HG03432 (cell line): Measurements from ENCODE around the gene DLGAP1.

ENCODE experiments used
- ATAC-seq: cut with Tn5 transposase; IDR thresholded peaks from one replicate; pipeline ENCODE4 v1.9.1; 2021; ENCODE audit warnings: mild to moderate bottlenecking, moderate library complexity; ENCODE audit not compliant: unreplicated experiment

The DLGAP1 gene

DNA sequence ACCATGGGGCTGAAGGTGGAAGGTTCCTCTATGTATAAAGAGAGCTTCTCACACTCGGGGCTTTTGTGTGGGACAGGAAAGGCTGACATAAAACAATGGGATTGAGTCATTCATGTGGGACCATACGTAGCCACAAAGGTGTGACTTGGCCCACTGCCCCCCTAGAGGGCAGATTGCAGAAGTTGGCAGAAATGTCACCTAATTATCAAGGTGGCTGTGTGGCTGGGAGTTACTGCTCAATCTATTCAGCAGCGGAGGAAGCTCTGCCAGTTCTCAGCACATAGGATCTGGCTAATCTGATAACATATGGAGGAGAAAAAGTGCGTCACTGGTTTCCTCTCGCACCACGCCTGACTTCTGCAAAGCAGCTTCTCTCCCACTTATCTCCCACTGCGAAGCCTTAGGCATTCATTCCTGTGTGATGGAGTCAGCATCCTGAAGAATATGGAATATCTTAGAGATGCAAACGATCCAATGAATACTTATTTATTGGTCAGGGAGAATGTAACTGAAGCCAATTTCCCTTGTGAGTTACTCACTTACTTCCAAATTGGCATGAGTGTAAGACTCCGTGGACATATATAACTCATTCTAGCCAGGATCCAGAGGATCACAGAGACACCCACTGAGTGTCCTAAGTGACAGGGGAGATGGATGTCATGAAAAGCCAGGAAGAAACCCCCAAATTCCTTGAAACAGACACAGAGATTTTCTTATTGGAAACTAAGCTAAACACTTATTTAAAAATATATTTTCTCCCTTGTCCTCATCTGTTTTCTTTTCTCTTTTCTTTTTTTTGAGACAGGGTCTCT, 660.4 kb downstream of the DLGAP1 start:
- no peak for ATAC-seq

DNA sequence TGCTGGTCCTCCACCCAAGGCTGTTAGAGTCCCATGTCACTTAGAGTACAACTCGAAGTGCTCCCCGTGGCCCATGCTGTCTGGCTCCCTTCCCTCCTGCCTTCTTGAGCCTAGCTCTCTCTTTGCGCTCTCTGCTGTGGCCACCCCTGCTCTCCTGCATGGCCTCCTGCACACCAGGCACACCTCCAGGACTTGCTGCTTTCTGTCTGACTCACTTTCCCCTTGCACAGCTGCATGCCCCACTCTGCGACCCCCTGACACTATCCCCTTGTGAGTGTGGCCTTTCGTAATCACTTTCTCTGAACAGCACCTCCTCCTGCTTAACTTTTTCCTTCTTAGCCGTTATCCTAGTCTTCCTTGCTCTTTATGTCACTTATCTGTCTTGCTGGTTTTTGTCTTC, 661.6 kb downstream of the DLGAP1 start:
- ATAC-seq: no peak

DNA sequence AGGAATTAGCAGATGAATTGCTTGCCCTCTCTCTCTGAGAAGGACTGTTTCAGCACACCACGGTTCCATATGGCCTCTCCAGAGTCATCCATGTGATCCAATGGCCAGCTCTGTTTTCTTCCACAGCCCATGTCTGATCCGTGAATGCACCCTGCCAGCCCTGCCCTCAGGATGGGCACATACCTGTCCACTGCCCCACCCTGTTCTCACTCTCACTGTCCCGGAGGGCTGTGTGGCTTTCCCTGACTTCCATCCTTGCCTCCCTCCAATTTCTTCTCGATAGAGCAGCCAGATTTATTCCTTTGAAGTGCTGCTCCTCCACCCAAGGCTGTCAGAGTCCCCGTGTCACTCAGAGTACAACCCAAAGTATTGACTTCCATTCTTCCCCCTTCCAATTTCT, 662.0 kb downstream of the DLGAP1 start:
- ATAC-seq: no peak

DNA sequence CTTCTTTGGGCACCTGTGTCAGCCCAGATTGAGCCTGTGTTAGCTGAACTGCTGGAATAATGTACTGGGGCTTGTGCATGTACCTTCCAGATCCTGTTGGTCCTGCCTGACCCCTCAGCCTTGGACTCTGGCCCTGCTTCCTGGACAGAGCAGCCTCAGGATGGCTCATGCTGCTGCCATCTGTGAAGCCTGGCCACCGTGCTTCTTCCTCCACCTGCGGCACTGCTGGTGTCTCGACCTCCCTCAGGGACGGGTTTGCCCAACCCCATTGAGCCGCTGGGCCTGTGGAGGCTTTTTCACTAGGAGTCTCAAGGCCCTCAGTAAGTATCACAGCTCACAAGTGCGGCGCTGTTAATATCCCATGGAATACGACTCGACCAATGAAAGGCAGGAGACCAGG, 662.4 kb downstream of the DLGAP1 start:
- ATAC-seq: no peak

DNA sequence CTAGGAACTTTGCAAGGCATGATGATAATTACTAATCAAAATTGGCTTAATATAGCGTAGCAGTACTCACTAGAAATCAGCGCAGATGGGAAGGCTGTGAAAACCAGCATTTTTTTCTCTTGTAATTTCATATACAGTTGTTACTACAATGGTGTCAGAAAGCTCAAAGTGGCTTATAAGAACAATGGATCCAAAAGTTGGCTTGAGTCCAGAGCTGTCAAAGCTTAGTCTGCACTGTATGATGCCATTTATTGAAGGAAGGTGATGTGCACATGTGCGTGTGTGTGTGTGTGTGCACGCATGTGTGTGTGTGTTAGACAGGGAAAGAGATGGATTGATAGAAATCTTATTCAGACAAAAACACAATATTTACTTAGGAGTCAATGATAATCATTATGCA, 663.9 kb downstream of the DLGAP1 start:
- no peak for ATAC-seq

DNA sequence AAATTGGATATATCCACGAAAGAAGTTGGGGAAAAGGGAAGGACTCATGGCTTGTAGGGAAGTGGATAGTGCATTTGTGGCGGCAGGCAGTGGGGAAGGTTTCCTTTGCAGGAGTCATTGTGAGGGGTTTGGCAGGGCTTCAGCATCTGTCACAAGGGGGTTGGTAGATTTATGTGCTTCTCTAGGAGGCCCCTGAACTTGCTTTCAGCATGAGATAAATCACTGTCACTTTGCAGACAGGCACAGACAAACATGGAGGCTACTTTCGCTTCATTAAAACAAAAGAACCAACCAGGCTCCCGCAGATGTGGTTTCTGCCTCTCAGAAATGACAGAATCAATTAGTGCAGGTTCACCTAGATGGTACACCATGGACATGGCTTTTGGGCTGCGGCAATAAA, 664.4 kb downstream of the DLGAP1 start:
- no peak for ATAC-seq

DNA sequence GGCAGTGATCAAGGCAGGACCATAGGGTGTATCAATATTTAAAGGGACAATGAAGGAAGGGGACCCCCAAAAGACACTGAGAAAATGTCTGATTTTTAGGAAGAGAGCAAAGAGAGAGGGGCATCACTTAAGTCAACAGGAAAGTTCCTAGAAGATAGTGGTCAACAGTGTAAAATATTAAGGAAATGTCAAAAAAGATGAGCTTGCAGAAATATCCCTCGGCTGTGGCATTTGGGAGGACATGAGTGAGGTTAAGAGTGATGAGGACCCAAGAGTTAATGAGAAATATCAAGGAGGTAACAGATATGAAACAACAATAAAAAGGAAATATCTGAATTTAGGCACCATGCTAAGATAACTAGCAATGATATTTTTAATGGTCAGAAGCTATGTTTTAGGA, 665.6 kb downstream of the DLGAP1 start:
- no peak for ATAC-seq

DNA sequence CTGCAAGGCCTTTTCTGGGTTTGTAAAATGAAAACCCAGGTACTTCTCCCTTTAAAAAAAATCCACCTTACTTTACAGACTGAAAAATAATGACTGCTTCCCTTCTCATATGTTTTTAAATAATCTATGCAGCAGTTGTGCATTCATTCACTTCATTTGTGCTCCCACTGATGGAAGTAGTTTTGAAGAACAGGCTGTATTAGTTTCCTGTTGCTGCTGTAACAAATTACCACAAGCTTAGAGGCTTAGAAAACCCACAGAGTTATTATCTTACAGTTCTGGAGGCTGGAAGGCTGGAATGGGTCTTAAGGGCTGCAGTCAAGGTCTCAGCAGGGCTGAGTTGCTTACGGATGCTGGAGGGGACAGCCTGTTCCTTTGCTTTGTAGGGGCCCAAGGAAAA, 670.2 kb downstream of the DLGAP1 start:
- ATAC-seq: no peak

DNA sequence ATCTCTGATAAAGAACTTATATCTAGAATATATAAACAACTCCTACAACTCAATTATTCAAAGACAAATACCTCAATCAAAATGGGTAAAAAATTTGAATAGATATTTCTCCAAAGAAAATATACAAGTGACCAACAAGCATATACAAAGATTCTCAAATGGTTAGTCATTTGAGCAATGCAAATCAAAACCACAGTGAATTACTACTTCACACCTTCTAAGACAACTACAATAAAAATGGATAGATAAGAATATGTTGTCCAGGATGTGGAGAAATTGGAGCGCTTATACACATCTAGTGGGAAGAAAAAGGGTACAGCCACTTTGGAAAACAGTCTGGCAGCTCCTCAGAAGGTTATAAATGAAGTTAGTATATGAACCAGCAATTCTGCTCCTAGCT, 672.2 kb downstream of the DLGAP1 start:
- no peak for ATAC-seq

DNA sequence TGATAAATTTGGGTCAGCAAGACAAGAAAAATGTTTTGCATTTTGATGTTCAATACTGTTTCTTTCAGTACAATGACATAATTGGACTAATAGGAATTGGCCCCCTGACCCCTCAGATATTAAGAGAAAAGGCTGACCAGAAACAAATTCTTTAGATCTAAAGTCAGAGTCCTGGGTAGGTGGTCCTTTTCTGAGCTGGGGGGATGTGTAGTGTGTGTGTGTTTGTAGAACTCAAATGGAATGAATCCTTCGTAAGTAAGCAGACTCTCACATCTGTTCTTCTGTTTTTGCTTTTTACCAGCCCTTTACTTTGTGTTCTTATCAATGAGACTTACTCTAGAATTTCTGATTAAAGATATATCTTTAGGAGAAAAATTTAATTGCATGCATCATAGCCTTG, 677.4 kb downstream of the DLGAP1 start:
- ATAC-seq: no peak

DNA sequence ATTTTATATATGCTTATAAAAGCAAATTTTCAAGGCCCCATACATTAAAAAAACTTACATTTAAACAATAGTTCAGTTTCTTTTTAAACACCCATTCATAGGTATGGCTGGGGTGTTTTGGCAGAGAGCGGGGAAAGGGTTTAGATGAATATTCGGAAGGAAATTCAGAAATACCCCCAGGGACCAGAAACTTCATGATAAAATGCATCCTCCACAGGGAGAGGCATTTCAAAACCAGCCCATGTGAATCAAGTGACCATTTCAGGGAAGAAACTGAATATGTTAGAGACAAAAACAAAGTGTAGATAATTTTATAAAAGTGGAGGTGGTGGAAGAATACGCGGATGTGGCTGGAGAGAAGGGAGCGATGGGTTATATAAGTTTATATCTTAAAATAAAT, 678.0 kb downstream of the DLGAP1 start:
- ATAC-seq: no peak

DNA sequence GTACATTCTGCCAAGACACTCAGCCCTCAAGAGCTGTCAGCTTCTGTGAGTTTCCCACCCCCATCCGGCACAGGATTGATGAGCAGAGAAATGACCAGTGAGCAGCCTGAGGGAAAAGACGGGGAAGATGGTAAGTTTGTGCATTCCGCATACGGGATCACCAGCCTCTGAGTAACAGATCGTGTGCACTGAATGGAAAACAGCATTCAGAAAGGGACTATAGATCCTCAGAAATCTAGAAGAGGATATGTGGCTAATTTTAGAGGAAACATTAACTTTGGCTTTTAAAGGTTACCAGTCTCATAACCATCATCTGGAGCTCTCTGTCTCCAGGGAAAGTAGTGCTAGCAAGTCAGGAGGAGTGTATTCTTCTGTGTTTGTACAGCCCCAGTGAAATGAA, 679.1 kb downstream of the DLGAP1 start:
- no peak for ATAC-seq

DNA sequence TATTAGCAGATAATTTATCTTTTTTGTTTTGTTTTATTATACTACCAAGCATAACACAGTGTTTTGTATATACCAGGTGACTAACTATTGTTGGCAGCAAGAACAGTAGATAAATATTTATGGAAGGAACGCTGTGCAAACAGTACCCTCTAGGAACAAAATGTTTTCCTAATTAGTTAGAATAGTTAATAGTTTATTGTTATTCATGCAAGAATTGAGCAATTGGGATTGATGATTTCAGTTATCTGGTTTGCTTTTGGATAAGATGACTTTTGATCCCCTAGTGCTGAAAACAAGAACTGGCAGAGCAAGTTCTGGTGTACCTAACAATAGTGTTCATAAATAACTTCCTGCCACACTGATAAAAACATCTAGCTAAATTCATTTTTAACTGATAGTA, 681.8 kb downstream of the DLGAP1 start:
- no peak for ATAC-seq

DNA sequence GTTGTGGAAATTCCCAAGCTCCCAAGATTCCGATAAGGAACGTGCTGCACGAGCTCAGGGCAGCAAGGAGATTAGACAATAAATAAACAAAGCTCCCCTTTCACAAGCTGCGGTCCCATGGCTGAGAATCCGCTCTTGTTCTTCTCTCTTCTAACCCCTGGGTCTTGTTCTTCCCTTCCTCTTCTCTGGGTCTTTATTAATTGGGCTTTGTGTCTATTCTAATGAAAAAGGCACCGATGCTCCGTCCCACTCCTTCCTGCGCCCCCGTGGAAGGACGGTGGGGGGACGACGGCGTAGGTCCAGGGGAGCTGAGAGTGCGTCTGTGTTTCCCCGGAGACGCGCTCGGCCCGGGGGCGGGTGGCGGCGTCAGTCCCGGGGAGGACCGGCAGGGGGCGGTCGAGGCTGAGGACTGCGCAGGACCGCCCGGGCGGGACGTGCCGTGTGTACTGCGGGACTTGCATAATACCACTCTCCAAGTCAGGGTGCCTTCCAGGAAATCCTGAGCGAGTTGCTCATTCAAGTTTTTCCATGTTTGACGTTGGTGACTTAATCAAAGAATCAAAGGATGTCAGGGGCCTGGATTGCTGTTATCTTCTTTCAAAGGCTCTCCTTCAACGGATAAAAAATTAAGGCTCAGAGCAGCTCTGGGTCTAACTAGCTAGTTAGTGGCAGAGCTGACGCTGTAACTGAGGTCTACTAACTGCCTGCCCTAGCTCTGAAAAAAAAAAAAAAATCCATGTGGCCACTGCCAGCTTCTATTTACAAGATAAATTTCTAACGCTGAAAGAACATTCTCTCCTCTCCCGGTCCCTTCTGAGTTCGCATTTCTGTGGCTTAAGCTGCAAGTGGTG, 683.8 kb downstream of the DLGAP1 start:
- ATAC-seq: peak; percentile 98

DNA sequence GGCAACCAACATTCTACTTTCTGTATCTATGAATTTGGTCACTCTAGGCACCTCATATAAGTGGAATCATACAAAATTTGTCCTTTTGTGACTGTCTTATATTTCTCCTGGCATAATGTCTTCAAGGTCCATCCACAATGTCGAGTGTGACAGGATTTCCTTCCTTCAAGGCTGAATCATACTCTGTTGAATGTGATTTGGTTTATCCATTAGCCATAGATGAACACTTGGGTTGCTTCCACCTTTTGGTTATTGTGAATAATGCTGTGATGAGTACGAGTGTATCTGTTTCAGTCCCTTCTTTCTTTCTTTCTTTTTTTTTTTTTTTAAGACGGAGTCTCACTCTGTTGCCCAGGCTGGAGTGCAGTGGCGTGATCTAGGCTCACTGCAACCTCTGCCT, 693.8 kb downstream of the DLGAP1 start:
- no peak for ATAC-seq

DNA sequence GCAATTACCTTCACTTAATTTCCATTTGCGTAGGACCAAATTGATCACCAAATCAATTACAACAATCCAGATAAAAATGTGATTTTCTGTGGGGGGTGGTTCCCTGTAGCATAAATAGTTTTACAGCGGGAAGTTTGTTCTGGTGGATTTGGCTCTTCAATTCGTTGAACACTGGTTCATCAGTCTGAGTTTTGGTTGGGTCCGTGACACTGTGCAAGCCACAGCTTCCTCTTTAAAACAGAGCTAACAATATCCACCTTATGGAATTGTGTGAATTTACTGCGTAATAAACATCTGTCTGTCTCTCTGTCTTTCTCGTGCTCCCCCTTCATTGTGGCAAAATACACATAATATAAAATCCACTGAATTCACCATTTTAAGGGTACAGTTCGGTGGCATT, 694.4 kb downstream of the DLGAP1 start:
- no peak for ATAC-seq

DNA sequence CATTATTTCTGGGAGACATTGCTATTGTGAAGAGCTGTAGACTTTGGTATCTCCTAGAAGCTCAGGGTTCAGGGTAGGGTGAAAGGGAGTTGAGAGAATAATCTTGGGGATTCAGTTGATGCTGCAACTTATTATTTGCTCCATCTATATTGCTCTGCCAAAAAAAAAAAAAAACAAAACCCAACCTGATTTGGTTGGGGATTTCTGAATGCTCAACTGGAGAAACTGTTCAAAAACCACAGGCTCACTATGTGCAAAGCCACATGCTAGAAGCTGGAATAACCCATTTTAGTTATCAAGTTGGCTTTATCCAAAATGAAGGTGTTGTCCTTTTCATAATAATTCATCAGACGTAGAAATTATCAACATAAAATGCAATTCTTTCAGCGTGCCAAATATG, 696.0 kb downstream of the DLGAP1 start:
- no peak for ATAC-seq

DNA sequence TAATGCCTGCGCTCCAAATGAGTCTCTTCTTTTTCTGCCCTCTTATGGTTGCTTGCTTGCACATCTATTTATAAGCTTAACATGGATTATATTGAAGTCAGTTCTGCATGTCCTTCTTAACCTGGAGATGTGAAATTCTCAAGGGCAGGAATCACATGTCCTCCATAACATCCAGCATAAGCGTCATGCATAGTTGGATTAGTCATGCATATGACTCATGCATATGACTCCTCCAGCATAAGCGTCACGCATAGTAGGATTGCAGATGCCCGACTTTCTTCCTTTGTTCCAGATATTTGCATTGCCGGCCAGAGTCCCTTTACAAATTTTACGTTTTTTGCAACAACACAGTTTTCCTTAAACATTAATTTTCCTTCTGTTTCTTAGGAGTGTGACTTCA, 696.6 kb downstream of the DLGAP1 start:
- ATAC-seq: no peak

DNA sequence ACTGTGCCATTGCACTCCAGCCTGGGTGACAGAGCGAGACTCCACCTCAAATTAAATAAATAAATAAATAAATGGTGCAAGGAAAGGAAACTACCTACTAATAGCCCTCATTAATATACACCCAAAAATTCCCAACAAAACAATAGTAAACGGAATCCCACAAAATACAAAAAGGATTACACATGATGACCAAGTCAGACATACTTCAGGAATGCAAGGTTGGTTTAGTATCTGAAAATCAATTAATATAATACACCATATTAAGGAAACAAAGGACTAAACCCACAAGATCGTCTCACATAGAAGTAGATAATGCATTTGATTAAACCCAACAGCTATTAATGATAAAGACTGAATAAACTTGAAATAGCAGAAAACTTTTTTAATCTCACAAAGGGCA, 697.7 kb downstream of the DLGAP1 start:
- ATAC-seq: no peak

DNA sequence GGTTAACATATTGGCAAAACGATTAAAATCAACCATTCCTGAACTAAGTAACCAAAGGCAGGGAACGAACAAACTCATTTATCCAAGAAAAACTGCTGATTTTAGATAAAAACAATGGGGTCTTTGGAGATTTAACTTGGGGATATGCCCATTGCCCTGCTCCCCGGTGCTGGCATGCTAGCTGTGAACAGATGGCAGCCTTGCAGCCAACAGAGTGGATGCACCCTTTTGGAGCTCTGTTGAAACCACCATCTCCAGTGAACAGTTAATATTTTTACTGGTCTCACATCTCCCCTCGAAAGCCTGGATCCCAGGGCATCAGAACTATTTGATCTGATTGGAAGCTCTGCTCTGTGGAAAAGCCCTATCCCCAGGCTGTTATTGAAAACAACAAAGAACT, 702.0 kb downstream of the DLGAP1 start:
- ATAC-seq: no peak

DNA sequence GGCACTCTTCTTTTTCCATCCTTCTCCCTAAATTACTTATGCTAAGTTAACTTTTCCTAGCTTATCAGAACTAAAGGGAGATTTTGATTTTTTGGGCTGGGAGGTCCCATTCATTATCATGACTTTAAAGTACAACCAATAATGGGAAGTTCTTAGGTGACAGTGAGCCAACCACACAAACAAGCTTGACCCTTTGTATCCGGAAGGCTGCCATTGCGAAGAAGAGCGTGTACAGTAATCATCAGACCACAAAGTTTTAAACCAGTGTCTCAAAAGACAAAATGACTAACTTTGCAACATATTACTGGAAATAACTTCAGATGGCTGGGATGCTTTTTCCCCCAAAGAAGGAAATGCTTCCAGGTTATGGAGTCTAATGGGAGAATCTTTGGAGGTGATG, 707.0 kb downstream of the DLGAP1 start:
- ATAC-seq: no peak
